HL-60 (cell line): ENCODE data around the gene MIS18A.

Experiments used
- DNase-seq, 2 experiments: peaks; one replicate each; pipeline ENCODE4 v3.0.0-alpha.2; 2010 to 2020; ENCODE audit warnings: low read depth in 1 of 2, low spot score in 1 of 2
- H3K27ac ChIP-seq: fragments of 250-450 bp; sonication (Bioruptor Pico); replicated peaks from 2 replicates; pipeline ENCODE4 v1.5.1; 2020; ENCODE audit warnings: mild to moderate bottlenecking, moderate library complexity
- H3K27me3 ChIP-seq: fragments of 250-450 bp; sonication (Bioruptor Pico); 2 replicates; pipeline ENCODE4 v1.5.1; 2021; ENCODE audit warnings: mild to moderate bottlenecking, moderate library complexity; ENCODE audit not compliant: insufficient read depth, poor library complexity, severe bottlenecking
- H3K4me3 ChIP-seq: replicated peaks from 2 replicates; pipeline ENCODE4 v1.5.1; 2011; ENCODE audit warnings: mild to moderate bottlenecking, control low read depth, low read length; ENCODE audit not compliant: insufficient read depth
- CTCF ChIP-seq: IDR thresholded peaks from one replicate; pipeline ENCODE4 v1.5.1; 2011; ENCODE audit warnings: low read length, control low read depth, inconsistent platforms; ENCODE audit not compliant: insufficient read depth
- GABPA ChIP-seq: IDR thresholded peaks from 2 replicates; pipeline ENCODE4 v1.6.1; 2012; ENCODE audit warnings: low read depth
- POLR2AphosphoS5 ChIP-seq: IDR thresholded peaks from 2 replicates; pipeline ENCODE4 v1.6.1; 2012; ENCODE audit warnings: low read depth
- REST ChIP-seq: IDR thresholded peaks from 2 replicates; pipeline ENCODE4 v1.6.1; 2012; ENCODE audit warnings: low read depth; ENCODE audit not compliant: insufficient replicate concordance
- SPI1 ChIP-seq: IDR thresholded peaks from 2 replicates; pipeline ENCODE4 v1.6.1; 2012; ENCODE audit warnings: low read depth, mild to moderate bottlenecking, borderline replicate concordance

MIS18A gene

GRCh38 chr21:32320726-32321125, 41.9 kb upstream of the MIS18A start:
- Histone ChIP-seq H3K4me3 (no peak overlapping the region), H3K27ac (no peak overlapping the region), H3K27me3 (no peaks in the 10 kb centered on the region)
- TF ChIP-seq POLR2AphosphoS5 = no peak
- no peak for TF ChIP-seq GABPA
- TF ChIP-seq CTCF = no peak
- no peak for TF ChIP-seq SPI1
- no peak for DNase-seq

- TF ChIP-seq SPI1 = no peak
- TF ChIP-seq POLR2AphosphoS5 = no peak
- no peak for TF ChIP-seq GABPA
- TF ChIP-seq CTCF = no peak
- TF ChIP-seq REST = no peak
- no peak for DNase-seq
- Histone ChIP-seq H3K4me3 (no peak overlapping the region), H3K27ac (no peak overlapping the region), H3K27me3 (no peaks in the 10 kb centered on the region)
These were observed 41.2 kb upstream of the MIS18A start for GRCh38 chr21:32320059-32320458.

GRCh38 chr21:32319012-32319411, 40.2 kb upstream of the MIS18A start:
- TF ChIP-seq POLR2AphosphoS5 (no peak), REST (no peak), GABPA (no peak), CTCF (no peak), SPI1 (no peak)
- DNase-seq = no peak
- Histone ChIP-seq H3K27ac (no peak overlapping the region), H3K27me3 (no peaks in the 10 kb centered on the region), H3K4me3 (no peak overlapping the region)

- TF ChIP-seq POLR2AphosphoS5 = no peak
- no peak for TF ChIP-seq GABPA
- TF ChIP-seq CTCF = no peak
- no peak for TF ChIP-seq SPI1
- no peak for TF ChIP-seq REST
- DNase-seq = no peak
- Histone ChIP-seq H3K27ac (no peak overlapping the region), H3K27me3 (no peaks in the 10 kb centered on the region), H3K4me3 (no peak overlapping the region)
These were observed 38.9 kb upstream of the MIS18A start for GRCh38 chr21:32317726-32318125.
